A172 (cell line): Measurements from ENCODE around the gene ZSWIM2. TPM values are rescaled to one million over a fixed set of nuclear protein-coding genes. Genes with fewer than 3 reads are reported as not detected.
"Not testable (repeated sequence)": the region's sequence is repeated elsewhere in the genome, so short reads cannot be mapped to it uniquely, and the experiment has no call there.

Experiments used
- DNase-seq: peaks from one replicate; pipeline ENCODE4 v3.0.0-alpha.2; 2015; ENCODE audit warnings: low spot score
- total RNA-seq: library from RNA; depleted of rRNA; stranded (reverse); fragments of >200 nt; shearing (Covaris generic); gene quantifications from 2 replicates; pipeline ENCODE4 v1.2.3, GENCODE V29; 2014; rRNA removed

Gene ZSWIM2, protein sequence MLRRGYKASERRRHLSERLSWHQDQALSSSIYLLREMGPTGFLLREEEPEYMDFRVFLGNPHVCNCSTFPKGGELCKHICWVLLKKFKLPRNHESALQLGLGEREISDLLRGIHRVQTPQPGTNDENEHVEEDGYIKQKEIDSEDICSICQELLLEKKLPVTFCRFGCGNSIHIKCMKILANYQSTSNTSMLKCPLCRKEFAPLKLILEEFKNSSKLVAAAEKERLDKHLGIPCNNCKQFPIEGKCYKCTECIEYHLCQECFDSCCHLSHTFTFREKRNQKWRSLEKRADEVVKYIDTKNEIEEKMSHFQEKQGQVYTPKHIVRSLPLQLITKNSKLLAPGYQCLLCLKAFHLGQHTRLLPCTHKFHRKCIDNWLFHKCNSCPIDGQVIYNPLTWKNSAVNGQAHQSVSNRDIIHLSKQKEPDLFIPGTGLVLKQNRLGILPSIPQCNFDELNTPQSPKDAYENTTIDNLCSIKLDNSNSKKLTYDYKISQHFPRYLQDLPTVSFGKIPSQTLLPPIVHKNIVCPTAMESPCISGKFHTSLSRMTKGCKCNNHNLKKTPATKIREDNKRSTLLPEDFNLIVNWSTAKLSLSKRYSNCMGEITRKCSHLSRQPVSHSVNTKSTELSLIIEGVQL
- not detected in 2 replicates for total RNA-seq

DNA sequence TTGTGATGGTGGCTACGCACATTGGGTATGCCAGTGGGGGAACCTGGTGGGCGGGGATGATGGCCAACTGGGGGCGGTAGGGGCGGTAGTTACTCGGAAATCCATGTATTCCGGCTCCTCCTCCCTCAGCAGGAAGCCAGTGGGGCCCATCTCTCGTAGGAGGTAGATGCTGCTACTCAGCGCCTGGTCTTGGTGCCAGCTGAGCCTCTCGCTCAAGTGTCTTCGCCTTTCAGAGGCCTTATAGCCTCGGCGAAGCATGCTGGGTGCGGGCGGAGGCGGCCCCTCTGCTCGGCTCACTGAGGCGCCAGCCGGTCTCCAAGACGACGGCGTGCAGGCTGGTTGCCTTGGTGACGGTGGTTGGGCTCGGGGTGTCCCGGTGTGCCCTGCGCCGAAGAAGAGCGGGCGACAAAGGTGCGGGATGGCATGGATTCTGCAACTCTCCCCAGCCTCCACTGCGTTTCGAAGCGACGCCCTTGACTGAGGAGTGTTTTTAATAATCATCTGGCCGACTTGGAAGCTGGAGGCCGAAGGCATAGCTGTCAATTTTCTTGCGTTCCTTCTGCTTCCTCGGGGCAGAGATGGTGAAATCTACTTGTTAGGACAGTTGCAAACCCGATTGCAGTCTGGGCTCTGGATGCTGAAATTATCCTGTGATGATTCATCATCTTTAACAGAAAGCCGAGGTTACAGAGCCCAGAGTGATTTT, at the start of gene ZSWIM2:
Gene ZSWIM2, minus strand, starts transcription at position 298 of the 706 bp plus-strand sequence. Its CDS starts 40 bp downstream, at position 258.
- DNase-seq: peak; percentile 77

DNA sequence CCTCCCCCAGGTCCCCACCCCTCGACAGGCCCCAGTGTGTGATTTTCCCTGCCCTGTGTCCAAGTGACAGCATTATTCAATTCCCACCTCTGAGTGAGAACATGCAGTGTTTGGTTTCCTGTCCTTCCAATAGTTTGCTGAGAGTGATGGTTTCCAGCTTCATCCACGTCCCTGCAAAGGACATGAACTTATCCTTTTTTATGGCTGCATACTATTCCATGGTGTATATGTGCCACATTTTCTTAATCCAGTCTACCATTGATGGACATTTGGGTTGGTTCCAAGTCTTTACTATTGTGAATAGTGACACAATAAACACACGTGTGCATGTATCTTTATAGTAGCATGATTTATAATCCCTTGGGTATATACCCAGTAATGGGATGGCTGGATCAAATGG, 47.2 kb upstream of the ZSWIM2 start:
- not testable (repeated sequence) for DNase-seq

DNA sequence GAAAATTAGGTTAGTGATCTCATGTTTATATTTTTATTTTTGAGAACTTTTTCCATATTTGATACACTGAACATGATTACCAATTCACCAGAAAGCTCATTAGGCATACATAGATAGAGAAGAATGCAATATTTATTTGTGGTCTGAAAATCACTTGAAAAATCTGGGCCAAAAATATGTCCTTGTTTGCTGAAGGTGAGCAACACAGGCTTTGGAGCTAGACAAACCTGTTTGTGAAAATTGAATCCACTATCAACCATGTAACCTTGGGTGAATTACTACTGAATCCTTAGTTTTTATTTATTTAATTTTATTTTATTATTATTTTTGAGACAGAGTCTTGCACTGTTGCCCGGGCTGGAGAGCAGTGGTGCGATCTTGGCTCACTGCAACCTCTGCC, 46.5 kb upstream of the ZSWIM2 start:
- DNase-seq: no peak

DNA sequence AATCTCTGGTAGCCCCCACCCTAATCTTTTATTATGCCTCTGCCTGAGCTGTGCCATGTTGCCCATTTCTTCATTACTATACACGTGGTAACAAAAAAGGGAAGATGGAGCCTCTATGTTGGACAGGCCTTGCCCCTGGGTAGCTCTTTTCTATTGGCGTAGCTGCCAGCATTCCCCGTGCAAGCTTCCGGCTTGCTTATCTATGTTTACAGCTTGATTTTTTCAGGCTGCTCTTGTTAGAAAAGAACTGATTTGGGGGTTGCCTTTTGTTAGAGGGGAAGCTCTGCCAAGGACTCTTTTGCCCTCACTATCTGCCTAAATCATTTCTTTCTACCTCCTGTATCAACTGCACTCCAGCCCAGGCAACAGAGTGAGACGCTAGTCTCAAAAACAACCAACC, 45.5 kb upstream of the ZSWIM2 start:
- no peak for DNase-seq

DNA sequence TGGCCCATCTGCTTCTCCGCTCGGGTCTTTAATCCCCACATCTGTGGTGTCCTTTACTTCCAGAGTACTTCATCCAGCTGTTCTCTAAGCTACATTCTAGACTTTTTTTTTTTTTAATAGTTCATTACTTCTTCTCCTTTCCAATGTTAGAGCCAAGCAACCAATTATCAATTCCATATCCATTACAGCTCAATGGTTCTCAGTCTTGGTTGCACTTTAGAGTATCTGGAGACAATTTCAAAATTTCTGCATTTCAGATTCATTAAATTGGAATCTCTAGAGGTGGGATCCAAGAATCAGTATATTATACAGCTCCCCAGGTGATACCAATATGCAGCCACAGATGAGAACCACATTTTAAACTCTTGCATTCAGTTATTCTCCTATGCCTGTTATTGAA, 43.9 kb upstream of the ZSWIM2 start:
- DNase-seq: no peak

DNA sequence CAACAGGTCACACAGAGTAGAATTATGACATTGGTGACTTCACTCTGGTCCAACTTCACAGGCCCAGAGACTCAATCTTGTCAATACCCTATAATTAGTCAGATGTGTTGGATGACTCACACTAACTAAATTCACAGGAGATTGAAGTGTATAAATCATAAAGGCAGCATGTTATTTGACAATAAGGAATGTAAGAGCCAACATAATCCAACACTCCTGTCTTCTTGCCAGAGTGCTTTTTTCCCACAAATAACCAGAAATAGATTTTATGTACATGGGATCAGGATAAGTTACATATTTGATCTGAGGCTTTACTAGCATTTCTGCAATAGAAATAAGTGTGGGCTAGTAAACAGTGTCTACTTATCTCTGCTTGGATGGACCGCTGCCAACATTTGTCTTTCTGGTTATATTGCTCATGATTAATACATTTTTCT, 42.2 kb upstream of the ZSWIM2 start:
- no peak for DNase-seq

DNA sequence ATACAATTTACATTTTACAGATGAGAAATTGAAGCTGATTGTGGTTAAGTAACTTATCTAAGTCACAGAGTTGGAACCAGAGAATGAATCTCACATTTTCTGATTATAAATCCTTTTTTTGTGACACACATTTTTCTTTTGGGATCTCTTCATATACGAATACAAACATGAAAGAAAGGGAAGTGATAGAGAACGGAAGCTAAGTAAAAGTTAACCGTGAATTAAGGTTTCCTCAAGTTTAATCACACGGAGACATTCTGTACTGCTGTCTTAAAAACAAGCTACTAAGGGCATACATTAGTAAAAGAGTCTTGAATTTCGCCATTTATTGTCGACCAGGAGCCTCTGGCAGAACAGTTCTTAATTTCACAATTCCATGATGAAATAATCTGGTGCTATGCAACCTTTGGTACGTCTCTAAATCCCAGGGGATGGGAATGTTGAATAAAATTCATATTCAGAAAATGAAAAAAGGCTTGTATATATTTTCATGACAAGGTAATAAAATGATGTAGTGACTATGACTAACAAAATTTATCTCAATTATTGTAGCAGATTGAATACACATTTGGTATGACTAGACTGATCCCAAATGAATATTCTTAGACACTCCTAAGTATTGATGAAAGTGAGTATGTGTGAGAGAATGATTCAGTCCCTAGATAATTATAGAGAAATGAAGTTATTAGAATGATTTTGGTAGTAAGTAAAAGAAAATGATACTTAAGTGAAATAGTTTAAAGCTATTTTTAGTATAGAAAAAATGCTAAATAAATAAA, 40.3 kb upstream of the ZSWIM2 start:
- DNase-seq: no peak

DNA sequence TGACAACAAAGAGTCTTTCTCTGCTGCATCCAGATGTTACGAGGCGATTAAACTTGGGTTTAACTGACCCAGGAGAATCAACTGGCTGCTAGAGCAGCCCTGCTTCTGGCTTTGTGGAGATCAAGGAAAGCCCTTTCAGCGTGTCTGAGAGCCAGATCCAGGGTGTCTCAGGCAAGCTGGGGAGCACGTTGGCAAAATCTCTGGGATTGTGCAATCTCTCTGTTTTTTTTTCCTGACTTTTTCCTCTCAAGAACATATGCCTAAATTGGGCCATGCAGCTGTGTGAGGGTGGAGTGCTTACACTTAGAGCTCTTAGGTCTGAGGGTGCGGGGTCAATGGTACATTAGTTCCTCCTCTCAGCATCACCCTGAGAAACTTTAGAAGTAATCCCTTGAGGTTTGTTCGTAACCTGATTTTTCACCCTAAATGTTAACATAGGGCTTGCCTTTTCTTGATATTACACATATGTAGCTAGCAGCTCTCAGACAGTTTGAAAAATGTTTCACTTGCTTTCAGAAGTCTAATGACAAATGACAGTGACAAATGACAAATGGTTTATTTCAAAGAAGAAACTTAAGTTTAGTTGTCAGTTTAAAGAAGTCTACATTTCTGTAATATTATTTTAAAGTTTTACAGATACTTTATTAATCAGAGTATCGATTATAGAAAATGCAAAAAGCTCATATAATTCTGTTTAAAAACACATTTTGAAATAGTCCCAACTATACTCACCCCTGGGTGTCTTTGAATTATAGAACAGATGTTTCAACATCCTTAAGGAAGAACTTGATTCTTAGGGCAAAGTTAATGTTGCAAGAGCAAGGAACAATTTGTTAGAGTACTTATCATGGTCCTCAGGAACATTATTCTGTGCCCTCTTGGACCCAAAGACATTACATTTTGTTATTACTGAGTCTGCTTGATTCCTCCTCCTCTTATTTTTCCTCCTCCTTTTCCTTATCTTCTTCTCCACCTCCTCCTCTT, 38.4 kb upstream of the ZSWIM2 start:
- no peak for DNase-seq

DNA sequence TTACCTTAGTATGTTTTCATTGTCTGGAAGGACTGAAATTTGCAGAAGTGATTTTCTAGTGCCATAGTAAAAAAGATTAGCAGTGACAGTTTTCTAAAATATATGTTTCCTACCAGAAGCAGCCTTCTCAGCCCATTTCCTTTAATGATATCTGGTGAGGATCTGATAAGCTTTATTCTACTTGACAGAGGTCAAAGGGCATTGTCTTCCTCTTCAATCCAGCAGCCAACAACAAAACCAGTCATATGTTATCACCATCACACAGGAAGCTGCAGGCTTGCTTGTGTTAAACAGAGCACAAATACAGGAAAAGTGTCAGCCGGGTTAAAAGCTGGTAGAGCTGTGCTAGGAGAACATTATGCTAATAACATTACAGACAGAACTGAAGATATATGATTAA, 35.6 kb upstream of the ZSWIM2 start:
- no peak for DNase-seq

DNA sequence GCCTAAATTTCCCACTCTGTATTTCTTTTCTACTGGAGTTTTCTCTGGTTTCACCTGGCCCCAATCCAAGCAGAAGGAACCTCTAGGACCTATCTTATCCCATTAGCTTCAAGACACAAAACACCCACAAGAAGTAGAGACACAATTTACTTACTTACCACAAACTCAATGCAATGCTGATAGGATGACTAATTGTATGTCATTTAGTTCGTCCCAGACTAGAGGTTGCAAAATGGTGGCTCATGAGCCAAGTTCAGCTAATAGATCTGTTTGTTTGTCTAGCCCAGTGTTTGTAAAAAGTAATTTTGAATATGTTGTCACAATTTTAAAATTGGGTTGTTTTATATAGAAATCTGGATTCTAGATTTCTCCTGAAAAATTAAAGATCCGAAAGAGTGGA, 34.7 kb upstream of the ZSWIM2 start:
- no peak for DNase-seq

DNA sequence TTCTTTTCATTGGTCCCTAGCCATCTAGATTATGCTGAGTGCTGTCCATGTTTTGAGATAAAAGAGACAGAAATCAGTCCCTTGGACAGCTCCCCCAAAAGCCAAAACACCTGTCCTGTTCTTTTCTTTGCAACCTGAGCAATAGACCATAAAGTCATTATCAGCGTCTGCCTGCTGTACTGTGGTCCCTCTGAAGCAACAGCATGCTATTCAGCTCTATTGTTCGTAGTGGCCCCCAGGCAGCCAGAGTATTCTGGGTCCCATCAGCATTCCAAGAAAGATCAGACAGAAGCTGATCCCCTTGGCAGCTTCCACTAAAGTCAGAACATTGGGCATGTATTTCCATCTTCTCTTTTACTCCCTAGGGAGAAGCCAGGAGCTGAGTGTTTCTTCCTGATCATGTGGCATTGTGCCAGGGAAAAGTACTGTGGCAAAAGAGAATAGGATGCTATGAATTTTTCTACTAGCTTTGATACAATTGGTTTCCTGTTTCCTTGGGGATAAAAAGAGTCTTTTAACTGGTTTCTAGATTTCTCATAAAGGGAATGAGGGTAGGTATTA, 33.6 kb upstream of the ZSWIM2 start:
- no peak for DNase-seq

DNA sequence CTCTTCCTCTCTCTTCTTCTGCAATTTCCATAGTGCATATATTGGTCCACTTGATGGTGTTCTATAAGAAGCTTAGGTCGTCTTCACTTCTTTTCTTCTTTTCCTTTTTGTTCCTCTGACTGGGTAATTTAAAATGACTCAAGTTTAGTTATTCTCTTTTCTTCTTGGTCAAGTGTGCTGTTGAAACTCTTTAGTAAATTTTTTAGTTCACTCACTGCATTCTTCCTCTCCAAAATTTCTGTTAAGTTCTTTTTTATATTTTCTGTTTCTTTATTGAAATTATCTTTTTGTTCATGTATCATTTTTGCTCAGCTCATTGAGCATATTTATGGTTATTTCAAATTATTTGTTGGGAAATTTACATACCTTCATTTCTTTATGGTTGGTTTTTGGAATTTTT, 32.7 kb upstream of the ZSWIM2 start:
- no peak for DNase-seq

DNA sequence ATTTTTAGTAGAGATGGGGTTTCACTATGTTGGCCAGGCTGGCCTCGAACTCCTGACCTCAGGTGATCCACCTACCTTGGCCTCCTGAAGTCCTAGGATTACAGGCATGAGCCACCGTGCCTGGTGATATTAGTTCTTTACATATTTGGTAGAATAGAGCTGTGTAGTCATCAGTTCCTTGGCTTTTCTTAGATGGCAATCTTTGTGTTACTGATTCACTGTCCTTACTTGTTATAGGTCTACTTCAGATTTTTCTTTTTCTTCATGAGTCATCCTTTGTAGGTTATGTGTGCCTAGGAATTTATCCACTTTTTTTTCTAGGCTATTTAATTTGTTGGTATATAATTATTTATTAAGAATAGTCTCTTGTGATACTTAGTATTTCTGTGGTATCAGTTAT, 30.3 kb upstream of the ZSWIM2 start:
- no peak for DNase-seq

DNA sequence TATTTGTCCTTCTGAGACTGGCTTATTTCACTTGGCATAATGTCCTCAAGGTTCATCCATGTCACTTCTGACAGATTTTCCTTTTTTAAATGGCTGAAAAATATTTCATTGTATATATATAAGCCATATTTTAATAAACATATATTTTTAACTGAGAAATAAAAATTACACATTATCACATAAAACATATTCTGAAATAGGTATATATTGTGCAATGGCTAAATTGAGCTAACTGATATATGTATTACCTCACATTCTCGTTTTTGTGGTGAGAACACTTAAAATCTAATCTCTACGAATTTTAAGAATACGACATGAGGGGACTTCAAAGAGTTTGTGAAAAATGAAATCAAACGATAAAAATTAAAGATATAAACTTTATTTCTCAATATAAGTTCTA, 25.7 kb upstream of the ZSWIM2 start:
- DNase-seq: no peak

DNA sequence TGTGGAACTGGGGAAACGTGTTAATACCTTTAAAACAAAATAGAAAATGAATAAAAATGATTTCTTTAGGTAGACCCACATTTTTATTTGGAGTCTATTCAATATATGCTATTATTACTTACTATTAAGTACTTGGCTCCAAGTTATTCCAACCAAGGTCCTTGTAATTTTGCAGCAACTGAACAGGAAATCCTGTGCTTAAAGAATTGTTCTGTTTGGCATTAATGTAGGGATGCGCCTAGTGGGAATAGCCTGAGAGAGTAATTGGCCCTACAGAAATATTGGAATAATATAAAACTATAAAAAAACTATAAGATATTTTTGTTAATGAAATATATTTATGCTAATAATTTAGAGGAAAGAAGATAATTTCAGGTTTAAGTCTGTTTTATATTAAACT, 22.9 kb upstream of the ZSWIM2 start:
- DNase-seq: no peak

DNA sequence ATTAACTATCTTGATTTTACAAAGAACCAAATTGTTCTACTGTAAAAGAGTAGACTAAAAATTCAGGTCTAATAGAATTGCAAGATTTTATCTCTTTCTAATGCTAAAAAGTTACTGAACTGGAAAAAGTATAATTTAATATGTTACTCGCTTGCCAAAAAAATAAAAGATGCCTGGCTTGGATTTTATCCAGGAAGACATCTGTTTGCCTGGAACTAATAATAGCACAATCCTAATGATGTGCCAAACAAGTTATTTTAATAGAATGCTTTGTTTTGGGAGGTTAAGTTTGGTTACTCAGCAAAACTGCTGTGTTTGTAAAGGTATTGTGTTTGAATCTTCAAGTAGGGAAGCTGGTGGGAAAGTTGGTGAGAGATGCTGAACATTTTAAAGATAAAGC, 19.4 kb upstream of the ZSWIM2 start:
- no peak for DNase-seq

DNA sequence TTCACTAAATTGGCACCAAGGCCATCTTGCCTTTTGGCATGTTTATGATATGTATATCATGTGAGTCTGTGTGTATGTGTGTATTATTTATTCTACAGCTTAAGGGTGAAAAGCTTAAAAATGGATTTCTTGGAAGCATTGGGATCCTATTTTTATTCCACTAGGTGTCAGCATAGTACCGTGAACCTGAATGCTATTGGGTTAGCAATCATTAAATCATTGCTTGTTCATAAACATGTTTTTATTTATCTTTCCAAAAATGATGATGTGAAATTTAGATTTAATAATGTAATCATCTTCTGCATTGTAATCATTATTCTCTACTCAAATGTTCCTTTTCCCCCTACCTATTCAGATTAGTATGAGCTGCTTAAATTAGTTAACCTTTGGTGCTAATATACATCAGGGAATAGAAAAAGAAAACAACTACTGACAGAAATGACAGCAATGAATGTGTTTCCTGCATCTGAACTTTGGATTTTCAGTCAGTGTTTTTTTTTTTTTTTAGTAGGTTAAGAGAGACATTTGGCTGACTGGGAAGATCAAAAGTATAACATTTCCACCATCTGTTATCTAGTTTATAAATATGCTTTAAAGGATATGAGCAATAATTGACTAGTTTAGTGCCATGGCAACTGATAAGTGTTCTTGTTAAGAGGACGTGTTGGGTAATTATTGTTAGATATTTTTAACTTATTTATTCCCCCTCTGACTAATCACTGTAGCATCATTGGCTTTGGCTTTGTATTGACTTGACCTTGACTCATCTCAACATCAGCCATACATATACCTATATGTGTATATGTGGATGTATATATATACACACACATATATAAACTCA, 14.1 kb upstream of the ZSWIM2 start:
- DNase-seq: peak; percentile 33

DNA sequence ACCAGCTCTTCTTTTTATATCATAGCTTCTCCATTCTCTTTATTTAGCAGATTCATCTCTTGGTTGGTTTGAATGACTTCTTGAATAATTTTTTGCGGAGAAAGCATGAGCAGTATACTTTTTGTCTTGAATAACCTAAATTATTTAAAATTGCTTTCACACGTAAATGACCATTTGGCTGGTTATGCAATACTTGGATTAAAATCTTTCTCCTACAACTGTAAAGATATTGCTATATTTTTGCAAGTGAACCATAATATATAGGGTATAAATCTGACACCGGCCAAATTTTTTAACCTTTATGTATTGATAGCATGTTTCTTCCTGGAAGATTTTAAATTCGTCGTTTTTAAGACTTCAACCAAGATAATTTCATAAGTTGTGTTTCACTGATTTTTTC, 6.2 kb upstream of the ZSWIM2 start:
- DNase-seq: no peak

DNA sequence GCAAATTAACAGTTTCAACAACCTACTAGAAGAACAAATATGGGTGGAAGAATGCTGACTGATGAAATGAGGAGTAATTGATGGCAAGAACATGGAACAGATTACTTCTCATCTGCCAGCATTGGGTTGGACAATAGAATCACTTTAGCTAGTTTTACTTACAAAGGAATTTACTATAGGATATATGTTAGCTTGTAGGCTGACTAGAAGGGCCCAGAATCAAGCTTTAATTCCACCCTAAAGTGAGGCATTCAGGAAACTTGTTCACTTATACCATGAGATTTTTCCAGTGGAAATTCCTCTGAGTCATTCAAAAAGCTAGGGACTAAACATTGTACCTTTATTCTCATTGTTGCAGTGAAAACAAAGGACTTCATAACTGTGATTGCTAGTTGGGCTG, 5.0 kb upstream of the ZSWIM2 start:
- no peak for DNase-seq

DNA sequence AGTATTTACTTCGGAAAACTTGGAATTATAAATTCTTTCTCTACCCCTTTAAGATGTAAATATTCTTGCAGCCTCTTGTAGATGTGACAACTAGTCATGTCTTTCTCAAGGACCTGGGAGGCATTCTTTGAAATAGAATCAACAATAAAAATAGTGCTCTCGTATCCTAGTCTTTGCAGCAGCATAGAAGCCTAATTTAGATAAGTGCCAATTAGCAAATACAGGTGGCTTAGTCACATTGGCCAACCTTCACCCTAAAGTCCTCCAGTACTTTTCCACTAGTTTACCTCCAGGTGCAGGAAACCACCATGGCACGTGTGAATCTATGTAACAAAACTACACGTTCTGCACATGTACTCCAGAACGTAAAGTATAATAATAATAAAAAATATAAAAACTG, 3.5 kb upstream of the ZSWIM2 start:
- no peak for DNase-seq
